ENCODE results near the gene JDP2. TPM values are rescaled to one million over a fixed set of nuclear protein-coding genes. Genes with fewer than 3 reads are reported as not detected.
A peak's percentile ranks its signal among the peaks of the same experiment; 100 is the strongest.

JDP2 gene
- total RNA-seq, 1 donor from 2014 or later, result 79.5 TPM

DNA sequence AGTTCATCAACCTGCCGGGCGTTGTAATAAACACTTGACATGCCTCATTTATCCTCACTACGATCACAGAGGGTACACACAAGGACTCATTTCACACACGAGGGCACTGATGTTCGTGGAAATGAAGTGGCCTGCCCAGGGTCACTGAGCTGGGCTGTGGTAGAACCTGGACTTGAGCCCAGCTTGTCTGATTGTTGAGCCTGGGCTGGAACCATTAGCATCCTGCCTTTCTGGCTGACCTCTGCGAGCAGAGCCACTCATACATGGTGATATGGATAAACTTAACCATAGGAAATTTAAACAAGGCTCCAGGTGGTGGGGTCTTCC lies 16.6 kb upstream of the JDP2 start:
- no peak overlapping the region for H3K4me3 Mint-ChIP-seq (ENCODE audit: unreplicated experiment)
- H3K36me3 Mint-ChIP-seq (ENCODE audit: low read depth, unreplicated experiment), result no peaks in the 10 kb centered on the region
- no peak overlapping the region for H3K4me3 ChIP-seq (ENCODE audit: insufficient read depth, low read depth, low read length)
- peaks cover 2% of the 10 kb centered on the region for H3K27me3 Mint-ChIP-seq (ENCODE audit: low read depth, unreplicated experiment)
- H3K4me1 Mint-ChIP-seq (ENCODE audit: low read depth, unreplicated experiment), result no peaks in the 10 kb centered on the region
- FAIRE-seq, result no peak
- no peaks in the 10 kb centered on the region for H3K4me1 ChIP-seq (ENCODE audit: insufficient read depth, low read length)
- no peak for DNase-seq (ENCODE audit: low read depth)
- no peak overlapping the region for H3K27ac Mint-ChIP-seq (ENCODE audit: unreplicated experiment)
- H3K36me3 ChIP-seq (ENCODE audit: insufficient read depth, low read length), result no peaks in the 10 kb centered on the region
- TF ChIP-seq, protein P1, sequence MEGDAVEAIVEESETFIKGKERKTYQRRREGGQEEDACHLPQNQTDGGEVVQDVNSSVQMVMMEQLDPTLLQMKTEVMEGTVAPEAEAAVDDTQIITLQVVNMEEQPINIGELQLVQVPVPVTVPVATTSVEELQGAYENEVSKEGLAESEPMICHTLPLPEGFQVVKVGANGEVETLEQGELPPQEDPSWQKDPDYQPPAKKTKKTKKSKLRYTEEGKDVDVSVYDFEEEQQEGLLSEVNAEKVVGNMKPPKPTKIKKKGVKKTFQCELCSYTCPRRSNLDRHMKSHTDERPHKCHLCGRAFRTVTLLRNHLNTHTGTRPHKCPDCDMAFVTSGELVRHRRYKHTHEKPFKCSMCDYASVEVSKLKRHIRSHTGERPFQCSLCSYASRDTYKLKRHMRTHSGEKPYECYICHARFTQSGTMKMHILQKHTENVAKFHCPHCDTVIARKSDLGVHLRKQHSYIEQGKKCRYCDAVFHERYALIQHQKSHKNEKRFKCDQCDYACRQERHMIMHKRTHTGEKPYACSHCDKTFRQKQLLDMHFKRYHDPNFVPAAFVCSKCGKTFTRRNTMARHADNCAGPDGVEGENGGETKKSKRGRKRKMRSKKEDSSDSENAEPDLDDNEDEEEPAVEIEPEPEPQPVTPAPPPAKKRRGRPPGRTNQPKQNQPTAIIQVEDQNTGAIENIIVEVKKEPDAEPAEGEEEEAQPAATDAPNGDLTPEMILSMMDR (IDR thresholded peaks at IDR 0.05; ENCODE audit: insufficient read depth, low read depth, low read length), result no peak
- TF ChIP-seq EZH2 (IDR thresholded peaks at IDR 0.05; ENCODE audit: insufficient read depth, low read length), result no peak
- no peaks in the 10 kb centered on the region for H4K20me1 ChIP-seq (ENCODE audit: insufficient read depth, low read length)
- H3K4me2 ChIP-seq (ENCODE audit: low read length), result no peak overlapping the region
- H3K9me3 Mint-ChIP-seq (ENCODE audit: unreplicated experiment), result peaks cover 2% of the 10 kb centered on the region
- no peaks in the 10 kb centered on the region for H3K79me2 ChIP-seq (ENCODE audit: insufficient read depth, low read length)
- peaks cover 3% of the 10 kb centered on the region for H3K27me3 ChIP-seq (ENCODE audit: insufficient read depth, low read length)
- H2AFZ ChIP-seq (ENCODE audit: low read depth, low read length), result no peak overlapping the region
- no peaks in the 10 kb centered on the region for H3K9me3 ChIP-seq (ENCODE audit: insufficient read depth, low read depth, low read length)
- no peak overlapping the region for H3K27ac ChIP-seq (ENCODE audit: low read depth, low read length)
- H3K9ac ChIP-seq (ENCODE audit: low read length), result no peak overlapping the region

DNA sequence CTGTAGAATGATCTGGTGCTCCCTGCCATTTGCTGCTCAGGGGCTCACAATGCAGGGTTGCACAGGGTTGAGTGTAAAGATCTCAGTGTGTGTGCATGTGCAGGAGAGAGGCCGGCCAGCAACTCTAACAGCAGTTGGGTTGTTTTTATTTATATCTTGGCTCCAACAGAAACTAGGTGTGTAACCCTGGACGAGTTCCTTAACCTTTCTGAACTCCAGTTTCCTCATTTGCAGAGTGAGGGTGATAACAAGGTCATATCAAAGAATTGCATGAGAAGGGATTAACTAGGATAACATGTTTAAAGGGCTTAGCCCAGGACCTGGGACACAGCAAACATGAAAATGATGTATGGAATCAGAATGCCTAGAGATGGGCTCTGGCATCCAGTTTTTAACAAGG lies 14.8 kb upstream of the JDP2 start:
- no peak for DNase-seq (ENCODE audit: low read depth)
- no peaks in the 10 kb centered on the region for H3K79me2 ChIP-seq (ENCODE audit: insufficient read depth, low read length)
- H3K27ac ChIP-seq (ENCODE audit: low read depth, low read length), result no peak overlapping the region
- Mint-ChIP-seq H3K4me1 (ENCODE audit: low read depth, unreplicated experiment) (no peaks in the 10 kb centered on the region), H3K36me3 (ENCODE audit: low read depth, unreplicated experiment) (no peaks in the 10 kb centered on the region), H3K27me3 (ENCODE audit: low read depth, unreplicated experiment) (peaks cover 2% of the 10 kb centered on the region), H3K9me3 (ENCODE audit: unreplicated experiment) (peaks cover 2% of the 10 kb centered on the region), H3K27ac (ENCODE audit: unreplicated experiment) (no peak overlapping the region), H3K4me3 (ENCODE audit: unreplicated experiment) (no peak overlapping the region)
- TF ChIP-seq, protein P1 (IDR thresholded peaks at IDR 0.05; ENCODE audit: insufficient read depth, low read depth, low read length), result no peak
- TF ChIP-seq EZH2 (IDR thresholded peaks at IDR 0.05; ENCODE audit: insufficient read depth, low read length), result no peak
- H3K27me3 ChIP-seq (ENCODE audit: insufficient read depth, low read length), result peaks cover 3% of the 10 kb centered on the region
- no peaks in the 10 kb centered on the region for H4K20me1 ChIP-seq (ENCODE audit: insufficient read depth, low read length)
- no peak overlapping the region for H3K9ac ChIP-seq (ENCODE audit: low read length)
- no peaks in the 10 kb centered on the region for H3K36me3 ChIP-seq (ENCODE audit: insufficient read depth, low read length)
- FAIRE-seq, result no peak
- H3K4me3 ChIP-seq (ENCODE audit: insufficient read depth, low read depth, low read length), result no peak overlapping the region
- H3K9me3 ChIP-seq (ENCODE audit: insufficient read depth, low read depth, low read length), result no peaks in the 10 kb centered on the region
- H2AFZ ChIP-seq (ENCODE audit: low read depth, low read length), result no peak overlapping the region
- H3K4me2 ChIP-seq (ENCODE audit: low read length), result no peak overlapping the region
- no peaks in the 10 kb centered on the region for H3K4me1 ChIP-seq (ENCODE audit: insufficient read depth, low read length)

DNA sequence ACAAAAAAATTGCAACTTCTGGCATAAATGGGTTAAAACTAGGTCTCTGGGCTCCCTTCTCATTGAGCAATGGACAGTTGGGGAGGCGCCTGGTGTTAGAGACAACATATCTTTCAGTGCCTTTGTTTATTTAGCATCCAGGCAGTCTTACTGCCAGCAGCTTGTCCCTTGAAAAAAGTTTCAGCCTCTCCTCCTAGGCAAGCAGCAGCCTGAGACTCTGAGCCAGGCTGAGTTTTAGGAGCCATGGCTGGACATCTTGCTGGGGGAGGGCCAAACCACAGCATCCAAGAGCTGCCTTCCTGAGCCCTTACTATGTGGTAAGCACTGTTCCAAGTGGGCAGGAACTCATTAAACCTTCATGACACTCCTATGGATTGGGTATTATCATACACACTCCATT lies 10.1 kb upstream of the JDP2 start:
- H3K36me3 Mint-ChIP-seq (ENCODE audit: low read depth, unreplicated experiment), result no peaks in the 10 kb centered on the region
- no peak overlapping the region for H3K27ac Mint-ChIP-seq (ENCODE audit: unreplicated experiment)
- DNase-seq (ENCODE audit: low read depth) (peak; percentile 27), FAIRE-seq (no peak)
- Histone ChIP-seq H3K9me3 (ENCODE audit: insufficient read depth, low read depth, low read length) (no peaks in the 10 kb centered on the region), H3K27me3 (ENCODE audit: insufficient read depth, low read length) (peaks cover 3% of the 10 kb centered on the region), H3K4me3 (ENCODE audit: insufficient read depth, low read depth, low read length) (no peak overlapping the region), H3K36me3 (ENCODE audit: insufficient read depth, low read length) (no peaks in the 10 kb centered on the region), H2AFZ (ENCODE audit: low read depth, low read length) (no peak overlapping the region), H3K4me2 (ENCODE audit: low read length) (no peak overlapping the region), H3K9ac (ENCODE audit: low read length) (no peak overlapping the region), H4K20me1 (ENCODE audit: insufficient read depth, low read length) (no peaks in the 10 kb centered on the region), H3K4me1 (ENCODE audit: insufficient read depth, low read length) (no peaks in the 10 kb centered on the region), H3K27ac (ENCODE audit: low read depth, low read length) (no peak overlapping the region), H3K79me2 (ENCODE audit: insufficient read depth, low read length) (no peaks in the 10 kb centered on the region)
- no peaks in the 10 kb centered on the region for H3K27me3 Mint-ChIP-seq (ENCODE audit: low read depth, unreplicated experiment)
- no peak overlapping the region for H3K4me3 Mint-ChIP-seq (ENCODE audit: unreplicated experiment)
- H3K4me1 Mint-ChIP-seq (ENCODE audit: low read depth, unreplicated experiment), result peaks cover 11% of the 10 kb centered on the region
- H3K9me3 Mint-ChIP-seq (ENCODE audit: unreplicated experiment), result peaks cover 2% of the 10 kb centered on the region
- no peak for TF ChIP-seq EZH2 (IDR thresholded peaks at IDR 0.05; ENCODE audit: insufficient read depth, low read length)
- TF ChIP-seq, protein P1 (IDR thresholded peaks at IDR 0.05; ENCODE audit: insufficient read depth, low read depth, low read length), result no peak
